SK-N-SH (cell line): Measurements from ENCODE around the gene JAKMIP1.

Experiments
- CHD2 ChIP-seq: fragments of 150-350 bp; IDR thresholded peaks from 2 replicates; pipeline ENCODE4 v1.6.1; 2018; ENCODE audit warnings: low read length; ENCODE audit not compliant: partially characterized antibody
- CTCF ChIP-seq: fragments of 200-600 bp; sonication (generic); IDR thresholded peaks from 2 replicates; pipeline ENCODE4 v1.6.1; 2017; ENCODE audit warnings: antibody characterized with exemption, mild to moderate bottlenecking, moderate library complexity
- EZH2phosphoT487 ChIP-seq: fragments of 200-600 bp; sonication (generic); IDR thresholded peaks from 2 replicates; pipeline ENCODE4 v1.6.1; 2017; ENCODE audit warnings: low read depth, mixed run types, mild to moderate bottlenecking, antibody characterized with exemption, moderate library complexity, borderline replicate concordance
- MXI1 ChIP-seq: IDR thresholded peaks from 2 replicates; pipeline ENCODE4 v1.6.1; 2012; ENCODE audit warnings: mild to moderate bottlenecking, low read depth, low read length, improper control_type of control experiment
- POLR2AphosphoS5 ChIP-seq: IDR thresholded peaks from 2 replicates; pipeline ENCODE4 v1.6.1; 2012; ENCODE audit warnings: low read depth, low read length
- TEAD4 ChIP-seq: IDR thresholded peaks from 2 replicates; pipeline ENCODE4 v1.4.0; 2012; ENCODE audit warnings: mild to moderate bottlenecking, borderline replicate concordance; ENCODE audit not compliant: insufficient read depth

DNA sequence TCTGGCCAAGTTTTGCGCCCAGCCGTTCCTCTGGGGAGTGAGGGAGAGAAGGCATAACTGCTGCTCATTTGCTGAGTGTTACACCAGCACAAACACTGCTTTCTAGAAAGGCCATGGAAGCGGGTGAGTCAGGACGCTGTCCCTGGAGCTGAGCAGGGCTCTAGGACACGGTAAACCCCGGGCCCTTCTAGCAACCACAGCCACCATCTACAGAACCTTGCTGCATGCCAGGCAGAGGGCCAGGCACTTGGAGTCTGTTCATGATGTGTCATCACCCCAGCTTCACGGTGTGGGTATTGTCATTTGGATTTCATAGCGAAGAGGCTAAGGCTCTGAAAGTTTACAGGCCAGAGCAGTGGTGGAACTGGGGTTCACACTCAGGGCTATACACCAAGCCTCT, 150.4 kb downstream of the JAKMIP1 start:
- TF ChIP-seq MXI1 (no peak), CTCF (no peak), CHD2 (no peak), TEAD4 (no peak), EZH2phosphoT487 (no peak), POLR2AphosphoS5 (no peak)
